NCI-H1417 (cell line): Measurements from ENCODE around the gene SRPK3.
"Not testable (repeated sequence)": the region's sequence is repeated elsewhere in the genome, so short reads cannot be mapped to it uniquely, and the experiment has no call there.

ENCODE experiments used
- DNase-seq, 3 experiments: peaks; one replicate each; lab custom pipeline; 2025; lab: John Stamatoyannopoulos, UW

Gene SRPK3

GRCh38 chrX:153780678-153781427 is at the start of gene SRPK3:
SRPK3 (plus strand) TSS chrX:153781041; CDS start chrX:153781087, 46 bp downstream.
- peak in 2 of 3 experiments; percentile 25 to 35 for DNase-seq

GRCh38 chrX:153731117-153731844 is 49.6 kb upstream of the SRPK3 start:
- DNase-seq = no peak

- no peak for DNase-seq
These were observed 49.0 kb upstream of the SRPK3 start for GRCh38 chrX:153731845-153732215.

- no peak for DNase-seq
These were observed 48.4 kb upstream of the SRPK3 start for GRCh38 chrX:153732401-153732800.

GRCh38 chrX:153733651-153734240 is 47.1 kb upstream of the SRPK3 start:
- no peak for DNase-seq

GRCh38 chrX:153734871-153735270 is 46.0 kb upstream of the SRPK3 start:
- no peak for DNase-seq

- no peak for DNase-seq
These were observed 45.6 kb upstream of the SRPK3 start for GRCh38 chrX:153735274-153735673.

- no peak for DNase-seq
These were observed 44.6 kb upstream of the SRPK3 start for GRCh38 chrX:153736071-153736820.

- peak in 1 of 3 experiments; percentile 6 for DNase-seq
These were observed 43.9 kb upstream of the SRPK3 start for GRCh38 chrX:153736871-153737441.

GRCh38 chrX:153738056-153738605 is 42.7 kb upstream of the SRPK3 start:
- DNase-seq = no peak

- no peak for DNase-seq
These were observed 40.9 kb upstream of the SRPK3 start for GRCh38 chrX:153739754-153740486.

- no peak for DNase-seq
These were observed 40.1 kb upstream of the SRPK3 start for GRCh38 chrX:153740631-153741222.

- DNase-seq = no peak
These were observed 39.4 kb upstream of the SRPK3 start for GRCh38 chrX:153741446-153741845.

GRCh38 chrX:153742111-153742510 is 38.7 kb upstream of the SRPK3 start:
- DNase-seq = not testable (repeated sequence)

- not testable (repeated sequence) for DNase-seq
These were observed 37.9 kb upstream of the SRPK3 start for GRCh38 chrX:153742796-153743467.

GRCh38 chrX:153743468-153744209 is 37.2 kb upstream of the SRPK3 start:
- DNase-seq = peak in 2 of 3 experiments; percentile 72 to 83

GRCh38 chrX:153744210-153745066 is 36.4 kb upstream of the SRPK3 start:
- peak in 2 of 3 experiments; percentile 75 to 76 for DNase-seq

GRCh38 chrX:153745067-153745433 is 35.8 kb upstream of the SRPK3 start:
- not testable (repeated sequence) for DNase-seq
